ENCODE results near the gene EFNA5. TPM values are rescaled to one million over a fixed set of nuclear protein-coding genes. Genes with fewer than 3 reads are reported as not detected.
A peak's percentile ranks its signal among the peaks of the same experiment; 100 is the strongest.

Gene EFNA5
- total RNA-seq, 1 experiment from 2014 or later, result 0.22 TPM

GRCh38 chr5:107426872-107427271 is 243.9 kb downstream of the EFNA5 start:
- no TSS peak for BruUV-seq (replicated peaks)
- no peaks in the 10 kb centered on the region for H3K79me2 ChIP-seq (ENCODE audit: insufficient read depth, low read length)
- H3K4me2 ChIP-seq (ENCODE audit: low read length), result no peak overlapping the region
- RAD21 ChIA-PET (ENCODE audit: low non-redundant PET in 1 of 2, low total read pairs in 2 of 2, uncharacterized antibody in 2 of 2, unreplicated experiment in 2 of 2), result no interaction called here
- no peak overlapping the region for H2AFZ ChIP-seq (ENCODE audit: low read depth, low read length, poor library complexity, severe bottlenecking)
- H4K20me1 ChIP-seq (ENCODE audit: insufficient read depth), result no peaks in the 10 kb centered on the region
- H3K9ac ChIP-seq (ENCODE audit: low read length), result no peak overlapping the region
- H3K9me3 ChIP-seq (ENCODE audit: control insufficient read depth in 1 of 2, insufficient read depth in 1 of 2, low read depth in 1 of 2, low read length in 2 of 2), result no peaks in the 10 kb centered on the region
- H3K9me2 ChIP-seq (ENCODE audit: insufficient read depth), result no peaks in the 10 kb centered on the region
- intact Hi-C loops (cut with micrococcal nuclease), result no loop called here
- DNase-seq (ENCODE audit: low read depth, low spot score) (no peak), ATAC-seq (no peak)
- POLR2A ChIA-PET, result no interaction called here
- no peak overlapping the region for H3K4me3 ChIP-seq (replicated peaks in 1 of 2; ENCODE audit: low read depth in 1 of 2, low read length in 2 of 2)
- no peak overlapping the region for H3K27ac ChIP-seq (ENCODE audit: low read depth, low read length)
- peaks cover 15 to 23% of the 10 kb centered on the region in 2 experiments; a peak in 3 of 4 replicates for H3K4me1 ChIP-seq (ENCODE audit: control insufficient read depth in 1 of 2, insufficient read depth in 2 of 2, low read length in 2 of 2)
- CTCF ChIA-PET, result no interaction called here
- no peaks in the 10 kb centered on the region for H3K36me3 ChIP-seq (ENCODE audit: control insufficient read depth in 1 of 2, insufficient read depth in 2 of 2, low read length in 2 of 2)
- TF ChIP-seq EZH2 (IDR thresholded peaks at IDR 0.05) (no peak), ZFX (IDR thresholded peaks at IDR 0.05) (no peak), EZH2phosphoT487 (IDR thresholded peaks at IDR 0.05; ENCODE audit: borderline replicate concordance) (no peak), RAD21 (IDR thresholded peaks at IDR 0.05; ENCODE audit: low read depth) (no peak), ZBTB33 (IDR thresholded peaks at IDR 0.05; ENCODE audit: extremely low read depth, insufficient replicate concordance, low read length) (no peak), EGR1 (IDR thresholded peaks at IDR 0.05; ENCODE audit: low read depth) (no peak), SRF (IDR thresholded peaks at IDR 0.05; ENCODE audit: low read depth) (no peak), YY1 (IDR thresholded peaks at IDR 0.05; ENCODE audit: extremely low read depth, insufficient replicate concordance, low read depth, low read length) (no peak)
- no peaks in the 10 kb centered on the region for H3K27me3 ChIP-seq (ENCODE audit: insufficient read depth, low read length)

GRCh38 chr5:107426209-107426608 is 244.5 kb downstream of the EFNA5 start:
- CTCF ChIA-PET, result no interaction called here
- Histone ChIP-seq H3K4me2 (ENCODE audit: low read length) (peak overlapping the region; percentile 52; the same call in 1 of the 2 replicates), H3K4me1 (ENCODE audit: control insufficient read depth in 1 of 2, insufficient read depth in 2 of 2, low read length in 2 of 2) (peaks cover 15 to 21% of the 10 kb centered on the region in 2 experiments; a peak in 3 of 4 replicates), H3K27me3 (ENCODE audit: insufficient read depth, low read length) (no peaks in the 10 kb centered on the region), H3K27ac (ENCODE audit: low read depth, low read length) (no peak overlapping the region), H3K9me2 (ENCODE audit: insufficient read depth) (no peaks in the 10 kb centered on the region), H4K20me1 (ENCODE audit: insufficient read depth) (no peaks in the 10 kb centered on the region), H3K79me2 (ENCODE audit: insufficient read depth, low read length) (no peaks in the 10 kb centered on the region), H2AFZ (ENCODE audit: low read depth, low read length, poor library complexity, severe bottlenecking) (peak overlapping the region; percentile 59), H3K4me3 (replicated peaks in 1 of 2; ENCODE audit: low read depth in 1 of 2, low read length in 2 of 2) (no peak overlapping the region), H3K9ac (ENCODE audit: low read length) (no peak overlapping the region), H3K9me3 (ENCODE audit: control insufficient read depth in 1 of 2, insufficient read depth in 1 of 2, low read depth in 1 of 2, low read length in 2 of 2) (no peaks in the 10 kb centered on the region), H3K36me3 (ENCODE audit: control insufficient read depth in 1 of 2, insufficient read depth in 2 of 2, low read length in 2 of 2) (no peaks in the 10 kb centered on the region)
- RAD21 ChIA-PET (ENCODE audit: low non-redundant PET in 1 of 2, low total read pairs in 2 of 2, uncharacterized antibody in 2 of 2, unreplicated experiment in 2 of 2), result no interaction called here
- POLR2A ChIA-PET, result no interaction called here
- no TSS peak for BruUV-seq (replicated peaks)
- DNase-seq (ENCODE audit: low read depth, low spot score) (no peak), ATAC-seq (no peak)
- intact Hi-C loops (cut with micrococcal nuclease), result no loop called here
- TF ChIP-seq ELF1 (IDR thresholded peaks at IDR 0.05; ENCODE audit: borderline replicate concordance, low read depth) (no peak), JUND (IDR thresholded peaks at IDR 0.05) (no peak), SP1 (IDR thresholded peaks at IDR 0.05; ENCODE audit: low read depth) (no peak)
